Subcutaneous abdominal adipose tissue (tissue), 5 donors: ENCODE data around the gene CCDC83.

Experiments
- H3K27ac ChIP-seq: one replicate; pipeline ENCODE4 v1.7.0; 2013; ENCODE audit warnings: low read depth, mild to moderate bottlenecking, inconsistent platforms, low read length, moderate library complexity
- H3K27me3 ChIP-seq, 5 donors: one replicate each; pipeline ENCODE4 v1.7.0; 2013; ENCODE audit warnings: low read length in 5 of 5, inconsistent platforms in 1 of 5; ENCODE audit not compliant: control insufficient read depth in 5 of 5, insufficient read depth in 4 of 5
- H3K36me3 ChIP-seq, 5 donors: one replicate each; pipeline ENCODE4 v1.7.0; 2013; ENCODE audit warnings: low read length in 5 of 5; ENCODE audit not compliant: control insufficient read depth in 5 of 5, insufficient read depth in 5 of 5
- H3K4me1 ChIP-seq, 5 donors: one replicate each; pipeline ENCODE4 v1.7.0; 2013; ENCODE audit warnings: low read length in 5 of 5, mild to moderate bottlenecking in 3 of 5, moderate library complexity in 1 of 5; ENCODE audit not compliant: control insufficient read depth in 5 of 5, insufficient read depth in 5 of 5
- H3K4me3 ChIP-seq, 5 donors: one replicate each; pipeline ENCODE4 v1.7.0; 2013; ENCODE audit warnings: low read length in 5 of 5, low read depth in 1 of 5
- H3K9ac ChIP-seq, 5 donors: one replicate each; pipeline ENCODE4 v1.7.0; 2013; ENCODE audit warnings: low read length in 5 of 5, mild to moderate bottlenecking in 4 of 5, moderate library complexity in 3 of 5
- H3K9me3 ChIP-seq, 5 donors: one replicate each; pipeline ENCODE4 v1.7.0; 2013; ENCODE audit warnings: low read length in 5 of 5; ENCODE audit not compliant: control insufficient read depth in 5 of 5
- donor health status: healthy.
- donor health status: healthy.
- donor health status: healthy.
- donor health status: healthy.
- donor health status: healthy.

CCDC83 gene

GRCh38 chr11:85961930-85962363, 106.8 kb downstream of the CCDC83 start:
- Histone ChIP-seq H3K27me3 (no peaks in the 10 kb centered on the region), H3K27ac (peak overlapping the region; percentile 18), H3K4me3 (no peak overlapping the region), H3K9ac (no peak overlapping the region), H3K36me3 (peaks cover 54 to 88% (median 62%) of the 10 kb centered on the region in 5 donors), H3K9me3 (no peaks in the 10 kb centered on the region), H3K4me1 (no peaks in the 10 kb centered on the region)

GRCh38 chr11:85965202-85965601, 110.0 kb downstream of the CCDC83 start:
- Histone ChIP-seq H3K9ac (no peak overlapping the region), H3K27me3 (no peaks in the 10 kb centered on the region), H3K4me1 (peaks cover 0 to 20% (median 8%) of the 10 kb centered on the region in 5 donors), H3K4me3 (no peak overlapping the region), H3K9me3 (no peaks in the 10 kb centered on the region), H3K27ac (no peak overlapping the region), H3K36me3 (peaks cover 44 to 69% (median 56%) of the 10 kb centered on the region in 5 donors)

GRCh38 chr11:85967457-85967856, 112.3 kb downstream of the CCDC83 start:
- Histone ChIP-seq H3K27ac (peak overlapping the region; percentile 2), H3K9ac (no peak overlapping the region), H3K27me3 (no peaks in the 10 kb centered on the region), H3K9me3 (no peaks in the 10 kb centered on the region), H3K36me3 (peaks cover 50 to 74% (median 56%) of the 10 kb centered on the region in 5 donors), H3K4me1 (peaks cover 0 to 20% (median 8%) of the 10 kb centered on the region in 5 donors), H3K4me3 (no peak overlapping the region)
